ENCODE measurements around the gene PHF1. TPM values are rescaled to one million over a fixed set of nuclear protein-coding genes. Genes with fewer than 3 reads are reported as not detected.
A peak's percentile ranks its signal among the peaks of the same experiment; 100 is the strongest.

PHF1 gene
- total and polyA plus RNA-seq, 2 of the 13 experiments (the other 11 are each of a cell fraction or from before 2014, with no cell fraction given): 25.4 to 61.9 TPM

DNA sequence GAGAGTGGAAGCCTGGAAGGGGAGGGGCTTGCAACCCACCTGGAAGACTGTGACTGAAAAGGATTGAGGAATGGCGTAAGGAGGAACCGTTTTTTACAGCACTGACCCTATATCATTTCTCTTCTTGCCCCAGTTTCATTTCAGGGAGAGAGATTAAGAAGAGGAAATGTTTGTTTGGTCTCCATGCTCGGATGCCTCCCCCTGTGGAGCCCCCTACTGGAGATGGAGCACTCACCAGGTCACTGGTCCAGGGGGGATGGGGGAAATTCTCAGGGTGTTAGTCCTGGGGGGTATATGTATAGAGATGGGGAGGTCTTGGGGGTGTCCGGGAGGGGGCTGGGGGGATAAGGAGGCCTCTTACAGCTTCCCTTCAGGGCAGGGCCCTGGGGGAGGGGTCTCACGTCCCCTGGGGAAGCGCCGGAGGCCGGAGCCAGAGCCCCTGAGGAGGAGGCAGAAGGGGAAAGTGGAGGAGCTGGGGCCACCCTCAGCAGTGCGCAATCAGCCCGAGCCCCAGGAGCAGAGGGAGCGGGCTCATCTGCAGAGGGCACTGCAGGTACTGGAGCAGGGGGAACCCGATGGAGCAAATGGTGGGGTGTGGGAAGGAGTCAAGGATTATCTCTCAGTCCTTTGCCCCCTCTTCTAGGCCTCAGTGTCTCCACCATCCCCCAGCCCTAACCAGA, 3.9 kb downstream of the PHF1 start (continued):
- TF ChIP-seq, protein P1, sequence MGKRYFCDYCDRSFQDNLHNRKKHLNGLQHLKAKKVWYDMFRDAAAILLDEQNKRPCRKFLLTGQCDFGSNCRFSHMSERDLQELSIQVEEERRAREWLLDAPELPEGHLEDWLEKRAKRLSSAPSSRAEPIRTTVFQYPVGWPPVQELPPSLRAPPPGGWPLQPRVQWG (CRISPR knock-in tag; IDR thresholded peaks at IDR 0.05; ENCODE audit: borderline replicate concordance, low read depth): no peak
- TF ChIP-seq ZNF570 (CRISPR knock-in tag; IDR thresholded peaks at IDR 0.05; ENCODE audit: borderline replicate concordance): no peak
- no peak for TF ChIP-seq HOXA5 (CRISPR knock-in tag; IDR thresholded peaks at IDR 0.05)
- TF ChIP-seq, protein P2, sequence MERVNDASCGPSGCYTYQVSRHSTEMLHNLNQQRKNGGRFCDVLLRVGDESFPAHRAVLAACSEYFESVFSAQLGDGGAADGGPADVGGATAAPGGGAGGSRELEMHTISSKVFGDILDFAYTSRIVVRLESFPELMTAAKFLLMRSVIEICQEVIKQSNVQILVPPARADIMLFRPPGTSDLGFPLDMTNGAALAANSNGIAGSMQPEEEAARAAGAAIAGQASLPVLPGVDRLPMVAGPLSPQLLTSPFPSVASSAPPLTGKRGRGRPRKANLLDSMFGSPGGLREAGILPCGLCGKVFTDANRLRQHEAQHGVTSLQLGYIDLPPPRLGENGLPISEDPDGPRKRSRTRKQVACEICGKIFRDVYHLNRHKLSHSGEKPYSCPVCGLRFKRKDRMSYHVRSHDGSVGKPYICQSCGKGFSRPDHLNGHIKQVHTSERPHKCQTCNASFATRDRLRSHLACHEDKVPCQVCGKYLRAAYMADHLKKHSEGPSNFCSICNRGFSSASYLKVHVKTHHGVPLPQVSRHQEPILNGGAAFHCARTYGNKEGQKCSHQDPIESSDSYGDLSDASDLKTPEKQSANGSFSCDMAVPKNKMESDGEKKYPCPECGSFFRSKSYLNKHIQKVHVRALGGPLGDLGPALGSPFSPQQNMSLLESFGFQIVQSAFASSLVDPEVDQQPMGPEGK (CRISPR knock-in tag; IDR thresholded peaks at IDR 0.05): peak; percentile 58
- TF ChIP-seq ZBTB7B (CRISPR knock-in tag; IDR thresholded peaks at IDR 0.05): no peak
- TF ChIP-seq, protein P3, sequence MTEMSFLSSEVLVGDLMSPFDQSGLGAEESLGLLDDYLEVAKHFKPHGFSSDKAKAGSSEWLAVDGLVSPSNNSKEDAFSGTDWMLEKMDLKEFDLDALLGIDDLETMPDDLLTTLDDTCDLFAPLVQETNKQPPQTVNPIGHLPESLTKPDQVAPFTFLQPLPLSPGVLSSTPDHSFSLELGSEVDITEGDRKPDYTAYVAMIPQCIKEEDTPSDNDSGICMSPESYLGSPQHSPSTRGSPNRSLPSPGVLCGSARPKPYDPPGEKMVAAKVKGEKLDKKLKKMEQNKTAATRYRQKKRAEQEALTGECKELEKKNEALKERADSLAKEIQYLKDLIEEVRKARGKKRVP (CRISPR knock-in tag; IDR thresholded peaks at IDR 0.05): no peak
- no peak for TF ChIP-seq ZBTB8A (CRISPR knock-in tag; IDR thresholded peaks at IDR 0.05; ENCODE audit: borderline replicate concordance, low read depth)
- peak; percentile 72 for TF ChIP-seq AGO2 (optimal IDR thresholded peaks at IDR 0.05; ENCODE audit: low read depth, low read length)
- TF ChIP-seq, protein P4, sequence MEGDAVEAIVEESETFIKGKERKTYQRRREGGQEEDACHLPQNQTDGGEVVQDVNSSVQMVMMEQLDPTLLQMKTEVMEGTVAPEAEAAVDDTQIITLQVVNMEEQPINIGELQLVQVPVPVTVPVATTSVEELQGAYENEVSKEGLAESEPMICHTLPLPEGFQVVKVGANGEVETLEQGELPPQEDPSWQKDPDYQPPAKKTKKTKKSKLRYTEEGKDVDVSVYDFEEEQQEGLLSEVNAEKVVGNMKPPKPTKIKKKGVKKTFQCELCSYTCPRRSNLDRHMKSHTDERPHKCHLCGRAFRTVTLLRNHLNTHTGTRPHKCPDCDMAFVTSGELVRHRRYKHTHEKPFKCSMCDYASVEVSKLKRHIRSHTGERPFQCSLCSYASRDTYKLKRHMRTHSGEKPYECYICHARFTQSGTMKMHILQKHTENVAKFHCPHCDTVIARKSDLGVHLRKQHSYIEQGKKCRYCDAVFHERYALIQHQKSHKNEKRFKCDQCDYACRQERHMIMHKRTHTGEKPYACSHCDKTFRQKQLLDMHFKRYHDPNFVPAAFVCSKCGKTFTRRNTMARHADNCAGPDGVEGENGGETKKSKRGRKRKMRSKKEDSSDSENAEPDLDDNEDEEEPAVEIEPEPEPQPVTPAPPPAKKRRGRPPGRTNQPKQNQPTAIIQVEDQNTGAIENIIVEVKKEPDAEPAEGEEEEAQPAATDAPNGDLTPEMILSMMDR (CRISPR knock-in tag; IDR thresholded peaks at IDR 0.05): peak; percentile 40
- no peak for TF ChIP-seq ELF3 (CRISPR knock-in tag; IDR thresholded peaks at IDR 0.05)
- TF ChIP-seq FOXO4 (CRISPR knock-in tag; conservative IDR thresholded peaks at IDR 0.05): 0 out of 2 replicates have a peak, but pooled peaks have one; percentile 17
